Stimulated activated CD8-positive, alpha-beta memory T cell treated with anti-CD3 and anti-CD28 coated beads, Interleukin-2, amount 100 ng/mL, for 1 hour (primary cell): ENCODE measurements around the gene ZFAND3.

Source experiments
- DNase-seq, 2 donors: peaks; one replicate each; pipeline ENCODE4 v3.0.0-alpha.2; 2020; ENCODE audit warnings: low read depth in 2 of 2

ZFAND3 gene

GRCh38 chr6:37798436-37799262, 20.9 kb upstream of the ZFAND3 start:
- no peak for DNase-seq

GRCh38 chr6:37799263-37799644, 20.3 kb upstream of the ZFAND3 start:
- no peak for DNase-seq

DNA sequence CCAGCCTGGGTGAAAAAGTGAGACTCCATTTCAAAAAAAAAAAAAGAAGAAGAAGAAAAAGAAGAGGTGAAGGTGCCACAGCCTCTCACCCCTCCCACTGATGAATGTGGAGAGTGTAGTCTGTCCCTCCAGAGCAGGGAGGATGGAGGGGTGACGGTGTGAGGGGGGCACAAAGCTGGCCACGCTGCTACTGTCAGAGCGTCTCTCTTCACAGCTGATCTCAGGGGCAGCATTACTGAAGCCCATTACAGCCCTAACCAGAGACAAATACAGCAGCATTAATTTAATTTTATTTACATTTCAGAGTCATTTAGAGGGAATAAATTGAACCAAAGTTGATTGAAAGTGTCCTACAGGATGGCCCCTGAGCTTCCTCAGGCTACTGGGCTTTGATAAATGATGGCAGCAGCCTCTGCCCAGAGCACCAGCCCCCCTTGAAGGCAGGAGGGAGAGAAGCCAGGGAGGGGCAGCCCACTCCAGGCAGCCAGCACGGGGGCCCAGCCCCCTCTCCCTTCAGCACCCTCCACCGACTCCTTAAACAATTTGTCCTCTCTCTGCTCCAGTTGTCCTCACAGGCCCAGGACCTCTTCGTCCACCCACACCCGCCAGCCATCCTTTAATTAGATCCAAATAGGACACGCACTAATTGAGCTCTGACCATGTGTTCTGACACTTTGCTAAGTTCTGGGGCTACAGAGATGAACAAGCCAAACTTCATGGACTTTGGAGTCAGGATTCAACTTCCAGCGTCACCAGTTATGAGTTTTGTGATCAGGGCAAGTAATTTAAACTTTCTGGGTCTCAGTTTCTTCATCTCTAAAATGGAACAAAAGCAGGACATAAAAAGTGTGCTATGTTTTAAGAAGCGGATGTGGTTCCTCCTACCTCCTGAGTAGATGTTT, 18.6 kb upstream of the ZFAND3 start:
- DNase-seq: no peak

DNA sequence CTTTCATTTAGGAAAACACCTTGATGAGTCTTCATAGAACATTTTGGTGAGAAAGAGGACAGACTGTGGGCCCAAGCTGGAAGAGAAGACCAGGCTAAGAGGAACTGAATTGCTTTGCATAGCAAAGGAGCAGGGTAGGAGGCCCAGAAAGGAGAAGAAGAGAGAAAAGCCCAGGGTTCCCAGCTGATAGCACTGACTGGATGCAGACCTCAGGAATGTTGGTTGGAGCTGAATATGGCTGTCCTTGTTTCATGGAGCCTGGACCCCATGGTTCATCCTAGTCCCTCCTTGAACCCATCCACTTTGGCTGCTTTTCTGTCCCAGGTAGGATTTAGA, 18.0 kb upstream of the ZFAND3 start:
- no peak for DNase-seq

DNA sequence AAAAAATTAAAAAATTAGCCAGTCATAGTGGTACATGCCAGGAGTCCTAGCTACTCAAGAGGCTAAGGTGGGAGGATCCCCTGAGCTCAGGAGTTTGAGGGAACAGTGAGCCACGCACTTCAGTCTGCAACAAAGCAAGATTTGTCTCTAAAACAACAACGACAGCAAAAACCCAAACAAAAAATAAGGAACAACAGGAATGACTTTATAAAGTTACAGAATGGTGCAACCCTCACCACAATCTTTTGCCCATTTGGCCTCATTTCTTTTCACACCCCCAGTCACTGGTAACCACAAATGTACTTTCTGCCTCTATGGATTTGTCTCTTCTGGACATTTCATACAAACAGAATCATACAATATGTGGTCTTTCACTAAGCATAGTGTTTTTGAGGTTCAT, 16.7 kb upstream of the ZFAND3 start:
- no peak for DNase-seq

DNA sequence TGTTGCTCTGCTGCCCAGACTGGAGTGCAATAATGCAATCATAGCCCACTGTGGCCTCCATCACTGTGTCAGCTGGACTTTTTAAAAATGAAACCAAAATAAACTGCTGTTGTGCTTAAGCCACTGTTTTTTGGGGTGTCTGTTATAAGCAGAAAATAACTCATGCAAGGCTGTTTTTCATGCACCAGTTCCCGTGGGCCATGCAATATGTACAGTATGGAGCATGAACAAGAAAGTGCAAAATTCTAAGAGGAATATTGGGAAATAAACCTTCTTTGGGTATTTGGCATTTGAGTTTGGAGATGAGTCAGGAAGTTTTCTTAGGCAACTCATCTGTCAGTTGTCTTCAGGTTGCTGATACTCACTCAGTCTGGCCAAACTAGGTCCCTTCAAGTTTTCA, 14.9 kb upstream of the ZFAND3 start:
- DNase-seq: no peak

DNA sequence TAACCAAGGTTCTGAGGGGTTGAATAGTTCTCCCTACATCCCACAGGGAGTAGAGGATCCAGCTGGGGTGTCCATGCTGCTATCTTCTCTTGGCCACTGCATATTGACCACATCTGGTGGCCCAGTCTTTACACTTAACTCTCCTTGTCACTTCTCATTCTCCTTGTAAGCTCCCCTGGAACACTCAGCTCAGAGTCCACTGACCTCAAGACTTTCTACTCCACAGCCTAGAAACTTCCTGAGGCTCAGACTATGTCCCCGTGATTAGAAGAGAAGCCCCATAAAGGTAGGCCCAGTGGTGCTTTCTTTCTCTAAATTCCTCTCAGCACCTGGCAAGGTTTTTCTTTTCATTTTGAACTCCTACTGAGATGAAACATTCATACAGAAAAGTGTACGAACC, 13.3 kb upstream of the ZFAND3 start:
- DNase-seq: no peak

GRCh38 chr6:37807656-37808055, 11.9 kb upstream of the ZFAND3 start:
- DNase-seq: no peak

DNA sequence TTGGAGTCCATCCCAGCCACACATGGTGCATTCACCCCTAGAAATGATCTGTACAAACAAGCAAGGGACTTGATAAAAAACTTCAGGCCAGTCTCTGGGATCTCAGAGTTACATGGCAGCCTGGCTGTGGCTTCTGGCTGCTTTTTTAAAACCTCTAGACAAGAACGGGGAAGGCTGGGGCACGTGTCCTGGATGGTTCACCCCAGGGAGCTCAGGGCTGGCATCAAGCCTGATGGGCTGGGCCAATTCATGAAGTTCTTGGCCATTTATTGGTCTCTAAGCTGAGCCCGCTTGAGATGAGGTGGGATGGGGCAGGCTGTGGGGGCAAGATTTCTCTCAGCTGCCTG, 10.4 kb upstream of the ZFAND3 start:
- no peak for DNase-seq

- DNase-seq: no peak
Measured at GRCh38 chr6:37812841-37813240, 6.7 kb upstream of the ZFAND3 start.

- no peak for DNase-seq
Measured at GRCh38 chr6:37814374-37814773, 5.2 kb upstream of the ZFAND3 start.

DNA sequence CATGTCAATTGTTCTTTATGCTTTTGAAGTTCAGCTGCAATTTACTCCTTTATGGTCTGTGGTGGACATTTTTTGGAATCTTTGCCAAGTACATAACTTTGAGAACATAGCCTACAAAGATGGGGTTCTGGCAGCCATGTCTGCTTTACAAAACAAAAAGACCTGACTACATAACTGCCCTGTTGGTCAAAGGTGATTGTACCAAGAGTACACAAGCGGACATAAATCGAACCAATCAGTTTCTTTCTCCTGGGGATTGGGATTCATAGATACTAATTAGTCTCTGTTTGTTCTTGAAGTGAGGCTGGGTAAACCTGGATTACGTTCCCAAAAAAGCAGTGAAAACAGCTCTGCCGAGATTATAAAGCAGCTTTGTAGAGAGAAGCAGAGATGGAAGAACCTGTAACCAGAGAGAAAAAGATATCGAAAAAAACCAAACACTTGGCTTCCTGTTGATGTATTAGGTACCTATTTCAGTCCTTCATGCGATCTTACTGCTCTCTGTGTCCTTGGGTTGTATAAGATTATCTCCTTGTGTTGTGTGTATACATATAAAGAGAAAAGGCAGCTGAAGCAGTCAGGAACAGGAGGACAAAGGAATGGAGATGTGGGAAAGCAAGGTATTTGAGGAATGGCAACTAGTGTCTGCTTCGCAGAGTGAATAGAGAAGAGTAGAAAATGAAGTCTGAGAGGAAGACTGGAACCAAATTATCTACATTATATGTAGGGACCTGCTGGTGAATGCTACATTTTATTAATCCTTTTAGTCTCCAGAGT, 2.7 kb upstream of the ZFAND3 start:
- no peak for DNase-seq

DNA sequence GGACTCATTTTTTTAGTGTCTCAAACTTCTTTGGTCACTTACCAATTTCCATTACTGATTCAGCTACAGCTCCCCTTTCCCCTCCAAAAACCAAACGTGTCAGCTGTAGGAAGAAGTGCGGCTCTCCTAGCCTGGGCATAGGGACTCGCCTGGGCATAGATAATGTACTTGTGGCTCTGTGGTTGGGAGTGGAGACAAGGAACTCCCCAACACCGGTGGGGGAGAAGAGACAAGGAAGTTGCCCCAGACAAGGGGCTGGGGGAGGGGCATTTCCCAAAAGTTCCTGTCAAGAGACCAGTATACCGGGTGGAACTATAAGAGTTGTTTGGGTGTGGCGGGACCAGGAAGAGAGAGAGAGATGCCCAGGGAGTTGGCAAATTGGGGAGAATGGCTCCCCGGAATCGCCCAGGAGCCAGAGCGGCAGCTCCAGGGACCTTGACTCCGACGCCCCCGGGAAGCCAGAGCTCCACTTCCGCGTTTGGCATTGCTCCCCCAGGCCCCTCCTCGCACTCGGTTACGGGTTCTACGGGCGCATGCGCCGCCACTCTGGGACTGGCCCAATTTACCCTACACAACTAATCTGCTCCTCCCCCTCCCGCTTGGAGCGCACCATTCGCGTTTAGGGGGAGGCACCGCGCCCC, 871 bp upstream of the ZFAND3 start:
- peak; percentile 90 to 92 for DNase-seq

DNA sequence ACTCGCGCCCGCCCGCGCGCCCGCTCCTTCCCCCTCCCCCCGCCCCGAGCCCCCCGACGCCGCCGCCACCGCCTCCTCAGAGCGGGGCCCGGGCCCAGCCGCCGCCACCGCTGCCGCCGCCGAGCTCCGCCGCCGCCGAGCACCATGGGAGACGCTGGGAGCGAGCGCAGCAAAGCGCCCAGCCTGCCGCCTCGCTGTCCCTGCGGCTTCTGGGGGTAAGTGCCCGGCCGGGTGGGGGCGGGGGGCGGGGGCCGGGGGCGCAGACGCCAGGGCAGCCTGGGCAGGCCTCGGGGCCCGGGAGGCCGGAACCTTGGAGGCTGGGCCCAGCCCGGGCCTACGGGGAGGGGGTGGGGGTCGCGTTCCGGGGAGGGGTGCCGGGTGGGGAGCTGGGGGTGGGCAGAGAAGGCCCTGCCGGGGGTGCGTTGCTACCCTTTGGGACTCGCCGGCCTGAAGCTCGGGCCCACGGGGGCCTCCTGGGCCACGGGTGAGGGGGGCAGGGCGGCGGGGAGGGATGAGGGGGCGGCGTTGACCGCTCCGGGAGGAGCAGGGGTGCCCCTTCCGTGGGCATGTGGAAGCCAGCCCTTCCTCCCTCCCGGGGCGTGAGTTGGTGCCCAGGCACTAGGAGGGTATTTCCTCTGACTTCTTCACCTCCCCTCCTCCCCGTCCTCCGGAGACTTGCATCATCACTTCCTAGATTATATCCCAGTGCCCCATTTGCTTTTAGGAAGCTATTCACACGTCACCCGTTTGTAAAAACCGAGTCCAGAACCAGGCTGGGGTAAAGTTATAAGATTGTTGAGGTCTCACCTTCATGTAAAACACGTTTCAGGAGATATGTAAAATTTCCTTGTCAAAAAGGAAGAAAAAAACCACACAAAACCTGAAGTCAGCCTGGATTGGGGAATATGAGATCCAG, 533 bp downstream of the ZFAND3 start:
- no peak for DNase-seq

- DNase-seq: no peak
Measured at GRCh38 chr6:37820718-37821079, 1.2 kb downstream of the ZFAND3 start.

- no peak for DNase-seq
Measured at GRCh38 chr6:37821446-37821845, 1.9 kb downstream of the ZFAND3 start.

DNA sequence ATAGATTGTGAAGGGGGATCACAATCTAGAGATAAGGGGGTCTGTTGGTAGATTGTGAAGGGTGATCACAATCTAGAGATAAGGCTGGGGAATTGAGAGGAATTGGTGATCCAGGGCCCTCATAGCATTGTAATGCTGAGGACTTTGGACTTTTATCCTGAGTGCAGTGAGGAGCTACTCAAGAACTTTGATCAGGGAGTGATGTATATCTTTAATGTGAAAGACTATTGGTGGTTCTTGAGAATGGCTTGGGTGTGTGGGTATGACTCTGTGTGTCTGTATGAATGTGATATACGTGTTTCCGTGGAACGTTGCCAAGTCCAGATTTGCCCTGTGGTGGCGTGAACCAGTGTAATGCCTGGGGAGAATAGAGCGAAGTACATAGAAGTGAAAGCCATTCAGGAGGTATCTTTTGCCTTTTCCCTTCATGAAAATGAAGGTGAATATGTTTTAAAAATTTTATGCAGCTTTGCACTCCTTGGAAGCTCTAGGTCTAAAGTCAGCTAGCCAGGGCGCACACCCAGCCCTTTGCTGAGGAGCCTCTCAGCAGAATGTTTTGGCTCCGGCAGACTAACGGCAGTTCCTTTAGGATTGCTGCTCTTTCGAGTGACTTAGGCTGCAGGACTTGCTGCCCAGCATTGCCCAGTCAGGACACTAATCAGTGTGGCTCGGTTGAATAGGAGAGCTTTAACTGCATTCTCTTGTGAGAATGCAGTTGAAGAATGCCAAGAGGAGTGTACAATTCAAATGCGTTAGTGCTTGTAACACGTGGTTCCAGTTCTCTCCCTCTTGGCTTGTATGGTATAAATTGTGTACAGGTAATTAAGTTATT, 3.5 kb downstream of the ZFAND3 start:
- no peak for DNase-seq

DNA sequence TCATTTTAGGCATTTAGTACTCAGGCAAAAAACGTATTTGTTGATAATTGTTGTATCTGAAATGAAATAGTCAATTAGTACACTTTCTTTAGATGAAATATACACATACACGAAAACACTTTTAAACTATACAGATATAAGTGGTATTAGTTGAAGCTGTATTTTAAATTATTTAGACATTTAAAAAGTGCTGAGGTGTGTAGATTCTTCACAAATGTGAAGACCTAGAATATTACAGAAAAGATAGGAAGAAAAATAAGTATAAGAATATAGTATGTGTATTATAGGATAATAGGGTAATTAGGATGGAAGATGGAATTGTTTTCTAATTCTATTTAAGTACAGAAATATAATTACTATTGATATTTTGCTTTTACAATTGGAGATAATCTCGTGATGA, 4.6 kb downstream of the ZFAND3 start:
- DNase-seq: no peak

DNA sequence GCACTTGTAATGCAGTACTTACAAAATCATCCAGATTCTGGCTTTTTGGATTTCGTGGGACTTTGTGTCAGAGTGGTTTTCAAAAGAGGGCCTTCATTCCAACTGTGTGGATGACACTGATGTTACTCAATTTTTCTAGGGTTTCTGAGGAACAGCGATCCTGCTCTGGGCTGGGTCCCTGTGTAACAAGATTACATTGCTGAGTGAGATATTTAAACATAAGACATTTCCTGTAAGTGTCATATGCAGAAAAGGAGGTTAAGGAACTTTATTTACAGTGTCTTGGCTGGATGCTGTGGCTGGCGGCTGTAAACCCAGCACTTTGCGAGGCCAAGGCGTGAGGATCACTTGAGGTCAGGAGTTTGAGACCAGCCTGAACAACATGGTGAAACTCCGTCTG, 6.7 kb downstream of the ZFAND3 start:
- DNase-seq: no peak

- DNase-seq: no peak
Measured at GRCh38 chr6:37826993-37827392, 7.5 kb downstream of the ZFAND3 start.
